ENCODE results near the gene GNAZ. TPM values are rescaled to one million over a fixed set of nuclear protein-coding genes. Genes with fewer than 3 reads are reported as not detected.

Gene GNAZ
- total RNA-seq, 1 experiment from 2014 or later, result 1.2 TPM

DNA sequence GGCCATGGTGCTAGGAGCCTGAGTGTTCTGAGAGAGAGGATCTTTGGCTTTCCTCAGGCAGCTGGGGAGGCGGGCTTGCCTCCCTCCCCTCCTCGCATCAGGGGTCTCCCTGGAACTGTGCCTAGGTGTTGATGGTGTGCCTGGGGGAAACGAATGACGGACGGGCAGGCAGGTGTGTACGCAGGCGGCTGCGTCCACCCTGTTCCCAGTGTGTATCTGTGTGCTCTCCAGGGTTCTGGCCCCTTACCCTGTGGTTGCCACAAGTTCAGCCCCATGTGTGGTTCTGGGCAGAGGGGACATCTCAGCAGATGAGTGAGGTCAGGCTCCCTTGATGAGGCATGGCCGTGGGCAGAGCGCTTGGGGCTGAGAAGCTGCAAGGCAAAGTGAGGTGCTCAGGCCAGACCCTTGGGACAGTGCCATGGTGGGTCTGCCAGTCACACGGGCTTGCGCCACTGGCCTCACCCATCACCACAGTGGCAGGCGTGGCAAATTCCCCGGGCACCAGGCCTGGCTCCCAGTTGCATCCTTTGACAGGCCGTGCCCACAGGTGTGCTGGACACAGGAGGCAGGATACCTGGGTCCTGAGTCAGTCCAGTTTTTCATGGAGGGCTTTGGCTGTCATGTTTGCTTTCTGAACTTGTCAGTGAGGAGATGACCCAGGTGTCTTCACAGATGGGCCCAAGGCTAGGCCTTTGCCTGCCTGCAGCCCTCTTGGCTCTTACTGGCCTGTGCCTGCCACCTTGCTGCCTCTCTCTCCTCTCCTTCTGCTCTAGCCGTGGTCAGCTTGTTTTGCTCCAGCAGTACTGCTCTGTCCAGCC is 27.3 kb downstream of the GNAZ start:
- CTCF ChIA-PET, result no interaction called here
- Histone ChIP-seq H3K79me2 (ENCODE audit: low read depth) (no peaks in the 10 kb centered on the region), H3K27me3 (ENCODE audit: insufficient read depth, low read depth) (peaks cover 38% of the 10 kb centered on the region; the same call in 1 of the 2 replicates)

DNA sequence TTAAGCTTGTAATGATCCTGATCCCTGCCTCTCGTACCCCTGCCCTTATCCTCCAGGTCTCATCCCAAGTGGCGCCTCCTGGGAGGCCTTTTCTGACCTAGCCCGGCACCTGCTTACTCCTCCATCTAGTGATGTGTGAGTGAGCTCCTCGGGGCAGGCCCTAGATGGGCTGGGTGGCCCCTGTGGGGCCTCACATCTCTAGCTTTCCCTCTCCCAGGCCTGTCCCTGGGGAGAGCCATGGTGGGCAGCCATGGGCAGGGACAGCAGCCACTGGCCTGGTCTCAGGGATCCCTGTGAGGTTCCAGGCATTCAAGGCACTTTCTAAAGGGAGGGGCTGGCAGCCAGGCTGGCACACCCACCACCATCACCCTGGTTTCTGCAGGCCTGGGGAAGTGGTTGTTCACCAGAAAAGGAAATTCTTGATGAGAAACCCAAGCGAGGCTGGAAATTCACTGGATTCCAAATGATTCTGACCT is 27.9 kb downstream of the GNAZ start:
- Histone ChIP-seq H3K27ac (no peak overlapping the region), H3K9me2 (ENCODE audit: insufficient read depth) (no peaks in the 10 kb centered on the region), H3K27me3 (ENCODE audit: insufficient read depth, low read depth) (peaks cover 43% of the 10 kb centered on the region), H3K36me3 (ENCODE audit: low read depth) (no peaks in the 10 kb centered on the region), H3K4me1 (replicated peaks; ENCODE audit: insufficient read depth) (no peaks in the 10 kb centered on the region), H2AFZ (no peak overlapping the region), H3F3A (ENCODE audit: insufficient read depth, low read depth) (no peaks in the 10 kb centered on the region), H3K4me2 (no peak overlapping the region), H3K9me3 (ENCODE audit: insufficient read depth, low read depth) (no peaks in the 10 kb centered on the region), H3K4me3 (no peak overlapping the region), H4K20me1 (ENCODE audit: insufficient read depth) (no peaks in the 10 kb centered on the region), H3K79me2 (ENCODE audit: low read depth) (no peaks in the 10 kb centered on the region)
- CTCF ChIA-PET, result no interaction called here
- POLR2A ChIA-PET (ENCODE audit: unreplicated experiment), result no interaction called here
- intact Hi-C loops (cut with micrococcal nuclease; ENCODE audit: unreplicated experiment), result no loop called here
- no TSS peak for BruUV-seq (replicated peaks)
- DNase-seq, result no peak
- no peak for TF ChIP-seq EZH2 (IDR thresholded peaks at IDR 0.05; ENCODE audit: low read depth)
- TF ChIP-seq, protein P1, sequence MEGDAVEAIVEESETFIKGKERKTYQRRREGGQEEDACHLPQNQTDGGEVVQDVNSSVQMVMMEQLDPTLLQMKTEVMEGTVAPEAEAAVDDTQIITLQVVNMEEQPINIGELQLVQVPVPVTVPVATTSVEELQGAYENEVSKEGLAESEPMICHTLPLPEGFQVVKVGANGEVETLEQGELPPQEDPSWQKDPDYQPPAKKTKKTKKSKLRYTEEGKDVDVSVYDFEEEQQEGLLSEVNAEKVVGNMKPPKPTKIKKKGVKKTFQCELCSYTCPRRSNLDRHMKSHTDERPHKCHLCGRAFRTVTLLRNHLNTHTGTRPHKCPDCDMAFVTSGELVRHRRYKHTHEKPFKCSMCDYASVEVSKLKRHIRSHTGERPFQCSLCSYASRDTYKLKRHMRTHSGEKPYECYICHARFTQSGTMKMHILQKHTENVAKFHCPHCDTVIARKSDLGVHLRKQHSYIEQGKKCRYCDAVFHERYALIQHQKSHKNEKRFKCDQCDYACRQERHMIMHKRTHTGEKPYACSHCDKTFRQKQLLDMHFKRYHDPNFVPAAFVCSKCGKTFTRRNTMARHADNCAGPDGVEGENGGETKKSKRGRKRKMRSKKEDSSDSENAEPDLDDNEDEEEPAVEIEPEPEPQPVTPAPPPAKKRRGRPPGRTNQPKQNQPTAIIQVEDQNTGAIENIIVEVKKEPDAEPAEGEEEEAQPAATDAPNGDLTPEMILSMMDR (conservative IDR thresholded peaks at IDR 0.05), result no peak

More for the DNA sequence above, 27.3 kb downstream of the GNAZ start:
- Histone ChIP-seq H3K36me3 (ENCODE audit: low read depth) (no peaks in the 10 kb centered on the region), H3F3A (ENCODE audit: insufficient read depth, low read depth) (no peaks in the 10 kb centered on the region), H3K4me2 (no peak overlapping the region), H3K27ac (no peak overlapping the region), H3K4me1 (replicated peaks; ENCODE audit: insufficient read depth) (no peaks in the 10 kb centered on the region), H3K9me3 (ENCODE audit: insufficient read depth, low read depth) (no peaks in the 10 kb centered on the region), H2AFZ (no peak overlapping the region), H4K20me1 (ENCODE audit: insufficient read depth) (no peaks in the 10 kb centered on the region), H3K9me2 (ENCODE audit: insufficient read depth) (no peaks in the 10 kb centered on the region), H3K4me3 (no peak overlapping the region)
- intact Hi-C loops (cut with micrococcal nuclease; ENCODE audit: unreplicated experiment), result no loop called here
- POLR2A ChIA-PET (ENCODE audit: unreplicated experiment), result no interaction called here
- no peak for DNase-seq
- no TSS peak for BruUV-seq (replicated peaks)
- no peak for TF ChIP-seq EZH2 (IDR thresholded peaks at IDR 0.05; ENCODE audit: low read depth)
- TF ChIP-seq, protein P1 (conservative IDR thresholded peaks at IDR 0.05), result no peak

DNA sequence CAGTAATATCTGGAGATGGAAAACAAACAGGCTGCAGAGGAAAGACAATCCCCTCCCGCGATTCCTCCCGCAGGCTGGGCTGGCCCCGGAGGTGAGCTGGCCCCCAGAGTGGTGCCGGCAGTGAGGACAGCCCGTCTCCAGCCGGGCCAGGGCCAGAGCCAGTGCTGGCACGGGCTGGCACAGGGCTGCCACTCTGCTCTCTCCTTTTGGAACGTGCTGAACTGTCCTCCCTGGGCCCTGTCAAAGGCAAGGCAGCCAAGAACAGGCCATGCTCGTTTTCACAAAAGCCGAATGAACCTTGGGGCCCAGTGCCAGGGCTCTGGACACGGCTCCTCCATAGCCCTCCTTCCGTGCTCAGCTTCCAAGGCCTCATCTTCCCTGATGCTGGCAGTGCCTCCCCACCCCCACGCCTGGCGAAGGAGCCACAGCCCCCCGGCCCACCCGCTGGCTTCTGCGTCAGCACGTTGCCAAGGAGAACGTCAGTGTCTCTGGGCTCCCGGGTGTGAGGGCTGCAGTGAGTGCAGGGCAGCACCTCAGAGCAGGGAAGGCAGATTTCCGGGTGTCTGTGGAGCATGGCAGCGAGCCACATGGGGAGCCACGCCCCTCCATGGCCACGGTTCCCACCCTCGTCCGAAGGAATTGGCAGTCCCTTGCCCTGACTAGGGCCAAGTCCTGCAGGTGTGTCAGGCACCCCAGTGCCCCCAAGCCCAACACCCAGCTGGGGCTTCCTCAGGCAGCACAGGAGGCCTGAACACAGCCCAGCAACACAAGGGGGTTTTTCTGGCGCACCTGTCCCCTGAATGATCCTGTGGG is 28.6 kb downstream of the GNAZ start:
- no peaks in the 10 kb centered on the region for H3K9me3 ChIP-seq (ENCODE audit: insufficient read depth, low read depth)
- TF ChIP-seq EZH2 (IDR thresholded peaks at IDR 0.05; ENCODE audit: low read depth), result no peak
- no peak for DNase-seq
- no peaks in the 10 kb centered on the region for H3F3A ChIP-seq (ENCODE audit: insufficient read depth, low read depth)
- no peaks in the 10 kb centered on the region for H3K9me2 ChIP-seq (ENCODE audit: insufficient read depth)
- POLR2A ChIA-PET (ENCODE audit: unreplicated experiment), result no interaction called here
- H3K4me3 ChIP-seq, result no peak overlapping the region
- intact Hi-C loops (cut with micrococcal nuclease; ENCODE audit: unreplicated experiment), result no loop called here
- H3K36me3 ChIP-seq (ENCODE audit: low read depth), result no peaks in the 10 kb centered on the region
- no TSS peak for BruUV-seq (replicated peaks)
- no peak overlapping the region for H3K27ac ChIP-seq
- H2AFZ ChIP-seq, result no peak overlapping the region
- CTCF ChIA-PET, result no interaction called here
- H3K4me1 ChIP-seq (replicated peaks; ENCODE audit: insufficient read depth), result no peaks in the 10 kb centered on the region
- H4K20me1 ChIP-seq (ENCODE audit: insufficient read depth), result no peaks in the 10 kb centered on the region
- H3K4me2 ChIP-seq, result no peak overlapping the region
- H3K79me2 ChIP-seq (ENCODE audit: low read depth), result no peaks in the 10 kb centered on the region
- peaks cover 48% of the 10 kb centered on the region for H3K27me3 ChIP-seq (ENCODE audit: insufficient read depth, low read depth)
